ENCODE data around the gene GADD45A. TPM values are rescaled to one million over a fixed set of nuclear protein-coding genes. Genes with fewer than 3 reads are reported as not detected.

GADD45A gene
- total RNA-seq, 2 experiments from 2014 or later: 36.2 to 39.1 TPM

GRCh38 chr1:67711855-67712212 is 26.8 kb downstream of the GADD45A start:
- CTCF ChIA-PET: interaction anchor here (1.4 kb wide), 1 partner anchor 48 kb away, joined by 5 read pairs; no protein-coding TSS in a partner anchor
- intact Hi-C loops (cut with micrococcal nuclease): no loop called here
- no peak overlapping the region for H3K27ac Mint-ChIP-seq
- no peaks in the 10 kb centered on the region for H3K9me3 Mint-ChIP-seq
- no peak for DNase-seq
- no peaks in the 10 kb centered on the region for H3K4me1 Mint-ChIP-seq (ENCODE audit: low read depth)
- no peaks in the 10 kb centered on the region for H3K36me3 Mint-ChIP-seq
- no peaks in the 10 kb centered on the region for H3K27me3 Mint-ChIP-seq
- POLR2A ChIA-PET: no interaction called here
- no peak overlapping the region for H3K4me3 Mint-ChIP-seq

GRCh38 chr1:67713057-67713846 is 28.3 kb downstream of the GADD45A start:
- intact Hi-C loops (cut with micrococcal nuclease): no loop called here
- CTCF ChIA-PET: interaction anchor here (0.6 to 1.4 kb wide), 2 partner anchors 47 to 143 kb away, joined by 3 to 5 read pairs; no protein-coding TSS in a partner anchor
- no peak overlapping the region for H3K4me3 Mint-ChIP-seq
- no peaks in the 10 kb centered on the region for H3K4me1 Mint-ChIP-seq (ENCODE audit: low read depth)
- no peaks in the 10 kb centered on the region for H3K36me3 Mint-ChIP-seq
- H3K9me3 Mint-ChIP-seq: no peaks in the 10 kb centered on the region
- no peak for DNase-seq
- H3K27me3 Mint-ChIP-seq: no peaks in the 10 kb centered on the region
- POLR2A ChIA-PET: no interaction called here
- no peak overlapping the region for H3K27ac Mint-ChIP-seq

GRCh38 chr1:67715819-67716218 is 30.8 kb downstream of the GADD45A start:
- Mint-ChIP-seq H3K36me3 (no peaks in the 10 kb centered on the region), H3K27ac (no peak overlapping the region)
- CTCF ChIA-PET: interaction anchor here (1.0 kb wide), 1 partner anchor 44 kb away, joined by 5 read pairs; no protein-coding TSS in a partner anchor

GRCh38 chr1:67716800-67717199 is 31.8 kb downstream of the GADD45A start:
- H3K36me3 Mint-ChIP-seq: no peaks in the 10 kb centered on the region
- ChIA-PET POLR2A (no interaction called here), CTCF (interaction anchor here (1.7 kb wide), 1 partner anchor 155 kb away, joined by 3 read pairs; no protein-coding TSS in a partner anchor)
- no peaks in the 10 kb centered on the region for H3K4me1 Mint-ChIP-seq (ENCODE audit: low read depth)
- no peak for DNase-seq
- H3K27ac Mint-ChIP-seq: no peak overlapping the region
- intact Hi-C loops (cut with micrococcal nuclease): no loop called here
- no peaks in the 10 kb centered on the region for H3K27me3 Mint-ChIP-seq
- no peak overlapping the region for H3K4me3 Mint-ChIP-seq
- no peaks in the 10 kb centered on the region for H3K9me3 Mint-ChIP-seq

More at GRCh38 chr1:67715819-67716218, 30.8 kb downstream of the GADD45A start:
- Mint-ChIP-seq H3K4me3 (no peak overlapping the region), H3K9me3 (no peaks in the 10 kb centered on the region), H3K4me1 (ENCODE audit: low read depth) (no peaks in the 10 kb centered on the region), H3K27me3 (no peaks in the 10 kb centered on the region)
- DNase-seq: no peak
- POLR2A ChIA-PET: no interaction called here
- intact Hi-C loops (cut with micrococcal nuclease): no loop called here

GRCh38 chr1:67717876-67718275 is 32.9 kb downstream of the GADD45A start:
- H3K4me3 Mint-ChIP-seq: no peak overlapping the region
- H3K36me3 Mint-ChIP-seq: no peaks in the 10 kb centered on the region
- CTCF ChIA-PET: interaction anchor here (1.7 kb wide), 1 partner anchor 156 kb away, joined by 3 read pairs; no protein-coding TSS in a partner anchor
- no peaks in the 10 kb centered on the region for H3K4me1 Mint-ChIP-seq (ENCODE audit: low read depth)
- intact Hi-C loops (cut with micrococcal nuclease): no loop called here
- POLR2A ChIA-PET: no interaction called here
- DNase-seq: no peak
- no peak overlapping the region for H3K27ac Mint-ChIP-seq
- no peaks in the 10 kb centered on the region for H3K27me3 Mint-ChIP-seq
- H3K9me3 Mint-ChIP-seq: no peaks in the 10 kb centered on the region

GRCh38 chr1:67719329-67720196 is 34.6 kb downstream of the GADD45A start:
- CTCF ChIA-PET: interaction anchor here (1.4 to 1.5 kb wide), 2 partner anchors 19 to 40 kb away, joined by 4 to 5 read pairs; no protein-coding TSS in a partner anchor
- intact Hi-C loops (cut with micrococcal nuclease): loop anchor here (10.0 kb wide), 1 partner anchor 385 kb away; no protein-coding TSS in a partner anchor
- POLR2A ChIA-PET: no interaction called here

GRCh38 chr1:67721112-67721511 is 36.1 kb downstream of the GADD45A start:
- Mint-ChIP-seq H3K4me1 (ENCODE audit: low read depth) (peaks cover 3% of the 10 kb centered on the region), H3K36me3 (no peaks in the 10 kb centered on the region), H3K9me3 (no peaks in the 10 kb centered on the region), H3K27me3 (no peaks in the 10 kb centered on the region), H3K4me3 (no peak overlapping the region), H3K27ac (no peak overlapping the region)
- POLR2A ChIA-PET: interaction anchor here (1.5 kb wide), 1 partner anchor 36 kb away, joined by 4 read pairs; the partner anchor contains the start of gene GADD45A
- CTCF ChIA-PET: interaction anchor here (0.7 to 1.5 kb wide), 2 partner anchors 39 to 160 kb away, joined by 3 to 5 read pairs; no protein-coding TSS in a partner anchor
- intact Hi-C loops (cut with micrococcal nuclease): loop anchor here (10.0 kb wide), 1 partner anchor 386 kb away; no protein-coding TSS in a partner anchor
- no peak for DNase-seq

More at GRCh38 chr1:67719329-67720196, 34.6 kb downstream of the GADD45A start:
- no peak for DNase-seq
- Mint-ChIP-seq H3K36me3 (no peaks in the 10 kb centered on the region), H3K27me3 (no peaks in the 10 kb centered on the region), H3K4me1 (ENCODE audit: low read depth) (no peaks in the 10 kb centered on the region), H3K27ac (no peak overlapping the region), H3K4me3 (no peak overlapping the region), H3K9me3 (no peaks in the 10 kb centered on the region)

- no peak for DNase-seq
- Mint-ChIP-seq H3K27ac (no peak overlapping the region), H3K36me3 (no peaks in the 10 kb centered on the region), H3K27me3 (no peaks in the 10 kb centered on the region), H3K9me3 (no peaks in the 10 kb centered on the region), H3K4me3 (no peak overlapping the region), H3K4me1 (ENCODE audit: low read depth) (peaks cover 8% of the 10 kb centered on the region)
- CTCF ChIA-PET: interaction anchor here (0.7 to 2.2 kb wide), 2 partner anchors 160 kb away, joined by 3 to 10 read pairs; no protein-coding TSS in a partner anchor
- POLR2A ChIA-PET: interaction anchor here (1.5 kb wide), 1 partner anchor 37 kb away, joined by 4 read pairs; the partner anchor contains the start of gene GADD45A
- intact Hi-C loops (cut with micrococcal nuclease): loop anchor here (10.0 kb wide), 1 partner anchor 387 kb away; no protein-coding TSS in a partner anchor
These were observed 36.8 kb downstream of the GADD45A start for GRCh38 chr1:67721650-67722291.

GRCh38 chr1:67722292-67722944 is 37.4 kb downstream of the GADD45A start:
- Mint-ChIP-seq H3K4me3 (no peak overlapping the region), H3K27me3 (no peaks in the 10 kb centered on the region), H3K27ac (no peak overlapping the region), H3K36me3 (no peaks in the 10 kb centered on the region), H3K9me3 (no peaks in the 10 kb centered on the region), H3K4me1 (ENCODE audit: low read depth) (peaks cover 9% of the 10 kb centered on the region)
- ChIA-PET CTCF (interaction anchor here (2.2 kb wide), 1 partner anchor 161 kb away, joined by 10 read pairs; no protein-coding TSS in a partner anchor), POLR2A (interaction anchor here (1.5 to 3.9 kb wide), 2 partner anchors 37 to 38 kb away, joined by 4 to 24 read pairs; partner anchors contain the start of gene GADD45A)
- no peak for DNase-seq
- intact Hi-C loops (cut with micrococcal nuclease): loop anchor here (10.0 kb wide), 1 partner anchor 388 kb away; no protein-coding TSS in a partner anchor

GRCh38 chr1:67723126-67723525 is 38.1 kb downstream of the GADD45A start:
- H3K27ac Mint-ChIP-seq: no peak overlapping the region
- POLR2A ChIA-PET: interaction anchor here (0.7 to 3.9 kb wide), 4 partner anchors 22 to 531 kb away, joined by 3 to 24 read pairs (median 4); partner anchors contain the start of gene GADD45A
- CTCF ChIA-PET: interaction anchor here (0.9 to 2.2 kb wide), 3 partner anchors 37 to 162 kb away, joined by 3 to 10 read pairs (median 9); partner anchors contain the start of gene GADD45A
- H3K36me3 Mint-ChIP-seq: no peaks in the 10 kb centered on the region
- H3K9me3 Mint-ChIP-seq: no peaks in the 10 kb centered on the region
- intact Hi-C loops (cut with micrococcal nuclease): loop anchor here (1.0 to 10.0 kb wide), 5 partner anchors 13 to 388 kb away; no protein-coding TSS in a partner anchor
- DNase-seq: no peak
- no peaks in the 10 kb centered on the region for H3K27me3 Mint-ChIP-seq
- no peak overlapping the region for H3K4me3 Mint-ChIP-seq
- H3K4me1 Mint-ChIP-seq (ENCODE audit: low read depth): peaks cover 9% of the 10 kb centered on the region

All from activated CD4-positive, alpha-beta memory T cell treated with anti-CD3 and anti-CD28 coated beads for 36 hours (primary cell).